ENCODE results near the gene MRTO4.
"Not testable (repeated sequence)": the region's sequence is repeated elsewhere in the genome, so short reads cannot be mapped to it uniquely, and the experiment has no call there.

MRTO4 gene

GRCh38 chr1:19273106-19273843, 21.7 kb downstream of the MRTO4 start:
- DNase-seq, result no peak

GRCh38 chr1:19273844-19274531, 22.4 kb downstream of the MRTO4 start:
- not testable (repeated sequence) for DNase-seq

GRCh38 chr1:19274636-19275035, 23.0 kb downstream of the MRTO4 start:
- no peak for DNase-seq

GRCh38 chr1:19283891-19284290, 32.3 kb downstream of the MRTO4 start:
- DNase-seq, result no peak

- DNase-seq, result no peak
Observed at GRCh38 chr1:19284881-19285280, 33.3 kb downstream of the MRTO4 start.

- not testable (repeated sequence) for DNase-seq
Observed at GRCh38 chr1:19285366-19285765, 33.8 kb downstream of the MRTO4 start.

- not testable (repeated sequence) for DNase-seq
Observed at GRCh38 chr1:19285807-19286206, 34.2 kb downstream of the MRTO4 start.

GRCh38 chr1:19287436-19288185, 36.0 kb downstream of the MRTO4 start:
- DNase-seq, result no peak

- peak; percentile 60 for DNase-seq
Observed at GRCh38 chr1:19288324-19289241, 37.0 kb downstream of the MRTO4 start, which contains the start of gene AKR7A3. TSS of gene AKR7A3 (minus strand) at chr1:19288770. CDS start at chr1:19288709, 61 bp downstream.

- DNase-seq, result no peak
Observed at GRCh38 chr1:19289244-19289643, 37.6 kb downstream of the MRTO4 start.

GRCh38 chr1:19294638-19295037, 43.0 kb downstream of the MRTO4 start:
- no peak for DNase-seq

GRCh38 chr1:19300211-19300610, 48.6 kb downstream of the MRTO4 start:
- DNase-seq, result no peak

- not testable (repeated sequence) for DNase-seq
Observed at GRCh38 chr1:19304081-19304480, 52.5 kb downstream of the MRTO4 start.

- DNase-seq, result no peak
Observed at GRCh38 chr1:19305880-19306279, 54.3 kb downstream of the MRTO4 start.

- DNase-seq, result no peak
Observed at GRCh38 chr1:19306941-19307340, 55.3 kb downstream of the MRTO4 start.

GRCh38 chr1:19307794-19308508, 56.3 kb downstream of the MRTO4 start:
- no peak for DNase-seq

- DNase-seq, result no peak
Observed at GRCh38 chr1:19308509-19308907, 56.9 kb downstream of the MRTO4 start.

- DNase-seq, result no peak
Observed at GRCh38 chr1:19309123-19309813, 57.7 kb downstream of the MRTO4 start.
